ENCODE results near the gene C7orf57.

Gene C7orf57

DNA sequence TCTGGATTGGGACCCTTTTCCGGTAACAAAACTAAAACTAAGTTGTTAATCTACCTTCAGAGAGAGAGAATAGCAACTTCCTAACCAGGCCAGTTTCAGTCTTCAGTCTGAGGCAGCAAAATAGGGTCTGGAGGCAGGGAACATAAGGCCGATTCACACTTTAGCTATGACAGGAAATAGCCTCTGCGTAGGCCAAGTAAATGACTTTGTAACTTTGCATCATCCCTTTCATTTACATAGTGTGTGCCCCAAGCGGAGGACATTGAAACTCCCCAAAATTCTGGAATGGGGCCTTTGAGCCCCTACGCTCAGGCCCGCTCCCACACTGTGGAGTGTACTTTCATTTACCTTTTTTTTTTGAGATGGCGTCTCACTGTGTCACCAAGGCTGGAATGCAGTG, 52.0 kb downstream of the C7orf57 start:
- DNase-seq, result no peak

DNA sequence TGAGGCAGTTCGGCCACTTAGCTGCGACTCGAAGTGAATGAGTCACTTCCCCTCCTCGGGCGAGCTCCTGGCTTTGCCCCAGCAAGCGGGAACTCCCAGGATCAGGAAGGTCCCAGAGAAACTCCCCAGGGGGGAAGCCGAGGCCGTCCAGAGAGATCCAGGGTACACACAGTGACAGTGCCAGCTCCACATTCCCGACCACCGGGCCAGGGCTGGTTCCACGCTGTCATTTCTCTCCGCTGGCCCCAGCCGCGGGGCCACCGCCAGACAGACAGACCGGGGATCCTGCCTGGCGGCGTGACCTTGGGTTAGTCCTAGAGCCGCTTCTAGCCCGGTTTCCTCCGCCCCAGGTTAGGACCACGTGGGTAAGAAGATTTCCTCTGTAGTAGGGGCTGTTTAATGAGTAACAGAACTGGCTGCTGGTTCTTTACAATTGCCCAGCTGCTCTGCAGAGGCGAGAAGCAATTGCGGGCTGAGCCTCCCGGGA, 53.3 kb downstream of the C7orf57 start:
- DNase-seq, result no peak

GRCh38 chr7:48089046-48090003, 54.0 kb downstream of the C7orf57 start, which contains the start of gene UPP1:
TSS of gene UPP1 (plus strand) at chr7:48089265. CDS start at chr7:48094784, 5,519 bp downstream.
- DNase-seq, result no peak

DNA sequence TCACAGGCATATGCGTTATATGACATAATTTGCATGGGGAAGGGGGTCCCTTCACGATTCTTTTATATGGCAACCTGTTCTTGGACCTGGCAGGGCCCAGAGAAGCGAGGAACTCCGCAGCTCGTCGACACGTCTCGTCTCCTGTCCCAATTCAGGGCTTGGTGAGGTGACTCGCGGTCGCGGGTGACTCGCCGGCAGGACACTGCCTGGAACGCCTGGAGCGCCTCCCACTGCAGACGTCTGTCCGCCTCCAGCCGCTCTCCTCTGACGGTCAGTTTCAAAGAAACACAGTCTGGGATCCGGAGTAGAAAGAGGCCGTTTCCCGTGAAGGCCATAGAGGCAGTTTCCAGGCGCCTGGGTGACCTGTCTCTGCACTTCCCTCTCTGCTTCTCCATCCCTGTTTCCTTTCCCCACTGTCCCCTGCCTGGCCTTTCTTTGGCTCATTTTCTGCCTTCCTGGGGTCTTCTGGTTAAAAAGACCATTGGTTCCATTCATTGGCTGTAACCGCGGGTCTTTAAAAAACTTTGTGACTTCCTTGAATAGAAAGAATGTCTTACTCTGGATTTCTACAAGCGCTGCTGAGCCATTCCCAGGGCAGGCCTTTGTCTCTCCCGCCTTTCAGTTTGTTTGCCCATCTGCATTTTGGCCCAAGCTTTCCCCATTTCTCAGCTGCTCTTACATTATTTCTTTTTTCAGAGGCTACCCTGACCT, 54.9 kb downstream of the C7orf57 start:
- DNase-seq, result no peak

DNA sequence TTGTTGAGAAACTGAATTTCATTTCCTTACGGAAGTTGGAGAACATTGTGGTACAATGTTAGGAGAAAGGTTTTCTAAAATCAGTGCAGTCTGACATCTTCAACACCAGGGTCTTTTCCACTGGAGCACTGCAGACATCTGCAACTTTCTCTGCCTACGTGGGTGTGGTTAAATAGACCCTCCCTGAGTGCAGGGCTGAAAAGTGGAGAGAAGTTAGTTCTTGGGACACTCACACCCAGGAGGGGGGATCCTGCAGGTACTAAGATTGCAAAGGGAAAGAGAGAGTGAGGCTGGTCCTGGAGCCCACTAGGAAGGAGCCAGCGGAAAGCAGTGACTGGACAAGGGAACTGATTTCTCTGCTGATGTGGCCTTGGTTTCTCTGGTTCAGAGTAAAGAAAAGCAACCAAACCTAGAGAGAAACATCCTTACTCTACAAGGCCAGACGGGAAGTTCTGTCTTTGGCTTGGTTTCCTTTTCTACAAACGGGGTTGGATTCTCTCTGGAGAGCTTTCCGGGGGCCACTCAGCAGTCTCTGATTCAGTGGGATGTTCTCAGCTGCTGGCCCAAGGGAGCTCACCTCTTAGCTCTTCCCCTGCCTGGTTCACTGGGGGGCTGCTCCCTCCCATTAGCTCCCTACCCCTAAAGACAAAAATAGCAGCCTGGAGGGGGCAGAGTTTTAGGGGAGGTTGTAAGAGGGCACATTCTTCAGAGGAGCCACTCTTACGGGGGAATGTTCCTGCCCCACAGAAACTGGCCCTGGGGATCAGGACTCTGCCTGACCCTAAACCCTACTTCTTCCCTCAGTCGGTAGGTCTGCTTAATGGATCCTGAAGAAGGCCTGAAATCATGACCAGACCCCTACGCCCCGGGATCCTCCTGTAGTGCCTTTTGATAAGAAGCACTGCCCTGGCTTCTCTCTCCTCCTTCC, 56.4 kb downstream of the C7orf57 start:
- no peak for DNase-seq

GRCh38 chr7:48094861-48095293, 59.5 kb downstream of the C7orf57 start:
- DNase-seq, result no peak

DNA sequence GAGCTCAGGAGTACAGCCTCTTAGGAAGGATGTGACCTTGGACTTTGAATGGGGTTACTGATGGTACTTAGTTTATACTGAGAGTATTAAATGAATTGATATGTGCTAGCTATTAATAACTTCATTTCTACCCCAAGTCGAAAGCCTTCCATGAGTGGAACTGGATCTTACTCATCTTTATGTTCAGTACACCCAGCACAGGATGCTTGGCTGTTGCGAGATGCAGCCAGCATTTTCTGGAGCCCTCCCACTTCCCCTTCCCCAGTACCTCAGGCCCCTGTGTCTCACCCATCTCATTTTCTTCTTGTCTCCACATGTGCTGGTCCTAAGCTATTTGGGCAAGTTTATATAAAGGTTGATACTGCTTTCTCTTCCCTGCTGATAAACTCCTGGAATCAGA, 60.9 kb downstream of the C7orf57 start:
- DNase-seq, result no peak

- no peak for DNase-seq
Observed at GRCh38 chr7:48097521-48098231, 62.3 kb downstream of the C7orf57 start.

DNA sequence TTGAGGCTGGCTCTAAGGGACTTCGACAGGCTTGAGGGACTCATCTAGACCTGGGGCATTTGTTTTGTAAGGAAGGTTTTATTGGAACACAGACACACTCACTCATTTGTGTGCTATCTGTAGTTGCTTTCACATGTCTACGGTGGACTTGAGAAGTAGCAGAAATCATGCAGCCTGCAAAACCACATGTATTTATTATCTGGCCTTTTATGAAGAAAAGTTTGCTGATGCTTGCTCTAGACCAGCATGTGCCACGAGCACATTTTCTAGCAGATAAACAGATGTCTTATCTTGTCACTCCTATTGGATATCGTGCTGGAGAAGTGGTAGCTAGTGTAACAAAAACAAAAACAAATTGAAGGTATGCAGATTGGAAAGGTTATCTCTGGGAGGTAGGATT, 63.5 kb downstream of the C7orf57 start:
- DNase-seq, result no peak

DNA sequence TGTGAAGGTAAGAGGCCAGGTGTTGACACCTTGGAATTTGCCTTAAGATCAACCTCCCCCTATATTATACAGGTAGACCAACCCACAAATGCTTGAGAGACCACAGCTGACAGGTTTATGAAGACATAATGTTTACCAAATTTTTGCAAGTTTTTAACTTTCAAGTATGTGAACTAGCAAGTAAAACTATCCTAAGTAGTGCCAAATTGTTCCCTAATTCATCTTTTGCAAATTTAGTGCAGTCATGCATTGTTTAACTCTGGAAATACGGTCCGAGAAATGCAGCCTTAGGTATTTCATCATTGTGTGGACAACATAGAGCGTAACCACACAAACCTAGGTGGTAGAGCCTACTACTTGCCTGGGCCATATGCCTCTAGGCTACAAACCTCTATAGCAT, 64.4 kb downstream of the C7orf57 start:
- no peak for DNase-seq

DNA sequence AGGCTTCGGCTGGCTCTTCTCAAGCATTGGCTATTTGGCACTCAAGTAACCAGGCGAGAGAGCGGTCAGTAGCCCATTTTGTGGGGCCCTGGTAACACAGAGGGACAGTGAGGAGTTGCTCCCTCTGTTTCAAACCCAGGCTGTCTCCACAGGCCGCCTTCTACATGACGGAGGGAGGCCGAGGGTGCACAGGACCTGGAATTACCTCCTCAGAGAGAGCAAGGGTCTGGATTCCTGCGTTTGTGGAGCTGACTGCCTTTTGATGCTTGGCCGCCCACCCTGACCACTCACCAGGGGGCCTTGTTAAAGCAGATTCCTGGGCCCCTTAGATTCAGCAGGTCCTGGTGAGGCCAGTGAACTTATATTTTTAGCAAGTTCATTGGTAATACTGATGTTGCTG, 66.0 kb downstream of the C7orf57 start:
- no peak for DNase-seq

GRCh38 chr7:48101968-48102367, 66.6 kb downstream of the C7orf57 start:
- DNase-seq, result no peak

DNA sequence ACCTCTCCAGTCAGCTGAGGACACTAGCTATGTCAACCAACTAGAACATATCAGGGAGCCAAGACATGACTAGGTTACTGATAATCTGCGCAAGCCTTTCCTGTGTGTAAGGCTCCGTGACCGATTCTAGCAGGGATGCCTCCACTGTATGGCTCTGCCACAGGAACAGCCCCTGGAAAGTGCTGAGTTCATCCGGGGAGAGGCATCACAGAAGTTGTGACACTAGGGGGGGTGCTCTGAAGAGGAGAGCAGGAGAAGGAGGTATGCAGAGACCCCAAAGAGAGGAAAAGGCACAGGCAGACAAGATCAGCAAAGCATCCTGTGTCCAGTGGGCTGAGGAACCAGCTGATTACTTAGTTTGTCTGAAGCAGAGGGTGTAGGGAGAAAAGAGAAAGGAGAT, 67.2 kb downstream of the C7orf57 start:
- no peak for DNase-seq

DNA sequence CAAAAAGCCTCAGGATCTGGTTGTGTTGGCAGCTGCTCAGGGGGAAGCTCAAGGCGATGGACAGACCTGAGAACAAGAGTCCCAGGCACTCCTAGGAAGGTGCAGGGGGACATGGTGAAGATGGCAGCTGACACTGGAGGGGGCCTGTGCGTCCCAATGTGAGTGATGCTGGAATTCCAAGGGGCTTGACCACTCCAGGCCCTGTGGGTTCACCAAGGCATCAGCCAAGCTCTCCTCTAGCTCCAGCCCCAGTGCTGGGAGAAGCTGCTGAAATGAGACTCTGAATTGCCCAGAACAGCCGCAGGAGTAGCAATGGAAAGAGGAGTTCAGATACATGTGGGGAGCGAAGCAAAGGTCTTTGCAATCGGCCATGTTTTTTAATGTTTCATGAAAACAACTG, 69.7 kb downstream of the C7orf57 start:
- no peak for DNase-seq

GRCh38 chr7:48106906-48107659, 71.7 kb downstream of the C7orf57 start:
- DNase-seq, result no peak

- DNase-seq, result no peak
Observed at GRCh38 chr7:48107926-48108472, 72.7 kb downstream of the C7orf57 start.

- DNase-seq, result no peak
Observed at GRCh38 chr7:48108959-48109847, 73.9 kb downstream of the C7orf57 start.

DNA sequence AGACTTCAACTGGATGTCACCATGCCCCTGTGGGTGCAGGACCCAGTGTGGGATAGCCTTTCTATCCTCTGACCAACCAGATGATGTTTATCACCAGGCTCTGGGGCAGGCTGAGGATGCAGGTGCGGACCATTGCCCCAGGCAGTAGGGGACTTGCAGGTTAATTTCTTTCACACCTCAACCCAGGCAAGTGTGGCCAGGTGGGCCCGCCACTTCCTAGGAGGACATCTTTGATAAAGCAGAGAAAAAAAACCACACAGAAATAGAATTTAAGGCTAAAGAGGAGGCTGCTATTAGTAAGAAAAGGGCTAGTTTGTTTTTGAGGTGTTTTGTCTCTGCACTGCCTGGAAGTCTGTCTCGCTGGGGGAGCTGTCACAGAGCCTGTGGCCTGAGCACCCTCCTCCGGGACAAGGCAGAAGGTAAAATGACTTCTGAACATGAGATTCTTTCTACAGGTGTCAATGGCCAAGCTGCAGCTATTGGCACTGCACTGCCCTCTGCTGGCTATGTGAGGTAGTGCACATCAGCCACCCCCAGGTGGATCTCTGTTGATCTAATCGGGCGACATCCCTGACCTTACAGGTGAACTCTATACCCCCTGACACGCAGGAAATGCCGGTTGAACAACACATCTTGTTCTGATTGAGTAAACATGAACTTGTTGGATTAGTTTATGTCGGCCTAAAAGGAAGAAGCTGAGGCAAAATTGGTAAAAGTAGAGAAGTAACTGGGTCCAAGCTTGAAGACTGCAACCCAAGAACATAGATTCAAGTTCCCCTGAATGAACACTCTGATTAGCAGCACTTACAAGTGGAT, 74.7 kb downstream of the C7orf57 start:
- no peak for DNase-seq

- no peak for DNase-seq
Observed at GRCh38 chr7:48110868-48111267, 75.5 kb downstream of the C7orf57 start.

Measured in NCI-H187 treated with DMSO at 0.1 percent for 48 hours (cell line).